ENCODE results near the gene ARHGEF12.

DNA sequence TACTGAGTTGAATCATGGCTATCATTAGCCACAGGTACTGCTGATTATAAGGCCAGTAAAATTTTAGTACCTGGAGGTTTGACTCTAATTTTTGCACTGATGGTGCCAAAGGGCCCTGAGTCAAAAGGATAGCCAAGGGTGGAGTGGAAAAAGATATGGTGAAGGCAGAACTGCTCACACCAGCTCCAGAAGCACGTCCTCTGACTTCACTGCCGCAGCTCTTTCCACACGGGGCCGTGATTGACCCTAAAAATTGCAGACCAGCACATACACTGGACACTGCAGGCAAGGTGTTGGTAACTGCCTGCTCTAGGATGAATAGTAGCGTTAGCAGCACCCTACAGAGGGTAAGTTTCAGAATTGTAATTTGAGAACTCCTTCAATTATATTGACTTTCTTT lies 149.9 kb downstream of the ARHGEF12 start:
- no peak for TF ChIP-seq POLR2A (IDR thresholded peaks at IDR 0.05)
- TF ChIP-seq, protein P1, sequence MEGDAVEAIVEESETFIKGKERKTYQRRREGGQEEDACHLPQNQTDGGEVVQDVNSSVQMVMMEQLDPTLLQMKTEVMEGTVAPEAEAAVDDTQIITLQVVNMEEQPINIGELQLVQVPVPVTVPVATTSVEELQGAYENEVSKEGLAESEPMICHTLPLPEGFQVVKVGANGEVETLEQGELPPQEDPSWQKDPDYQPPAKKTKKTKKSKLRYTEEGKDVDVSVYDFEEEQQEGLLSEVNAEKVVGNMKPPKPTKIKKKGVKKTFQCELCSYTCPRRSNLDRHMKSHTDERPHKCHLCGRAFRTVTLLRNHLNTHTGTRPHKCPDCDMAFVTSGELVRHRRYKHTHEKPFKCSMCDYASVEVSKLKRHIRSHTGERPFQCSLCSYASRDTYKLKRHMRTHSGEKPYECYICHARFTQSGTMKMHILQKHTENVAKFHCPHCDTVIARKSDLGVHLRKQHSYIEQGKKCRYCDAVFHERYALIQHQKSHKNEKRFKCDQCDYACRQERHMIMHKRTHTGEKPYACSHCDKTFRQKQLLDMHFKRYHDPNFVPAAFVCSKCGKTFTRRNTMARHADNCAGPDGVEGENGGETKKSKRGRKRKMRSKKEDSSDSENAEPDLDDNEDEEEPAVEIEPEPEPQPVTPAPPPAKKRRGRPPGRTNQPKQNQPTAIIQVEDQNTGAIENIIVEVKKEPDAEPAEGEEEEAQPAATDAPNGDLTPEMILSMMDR (IDR thresholded peaks at IDR 0.05 in 4 of 5, conservative IDR thresholded peaks at IDR 0.05 in 1 of 5): no peak
